Adrenal gland (tissue), 5 donors: ENCODE results near the gene SWI5.

Experiments used
- POLR2A ChIP-seq, 2 donors: fragments of 450-650 bp; IDR thresholded peaks; one replicate each; pipeline ENCODE4 v1.6.1; 2017; ENCODE audit warnings: antibody characterized with exemption in 2 of 2, mild to moderate bottlenecking in 2 of 2, moderate library complexity in 1 of 2
- TF ChIP-seq, protein P1 (sequence below), 6 experiments: fragments of 450-650 bp in 4 of 6; fragments of 200-600 bp in 2 of 6; sonication (generic) in 1 of 6; IDR thresholded peaks; 1 replicate in 5 of 6; 2 replicates in 1 of 6; pipeline versions ENCODE4 v1.5.1 to v1.8.0; 2016 to 2021; ENCODE audit warnings: antibody characterized with exemption in 6 of 6, mild to moderate bottlenecking in 2 of 6, moderate library complexity in 1 of 6
- donor health status: DM: no; HTN: no; CAD: no.

DNA sequence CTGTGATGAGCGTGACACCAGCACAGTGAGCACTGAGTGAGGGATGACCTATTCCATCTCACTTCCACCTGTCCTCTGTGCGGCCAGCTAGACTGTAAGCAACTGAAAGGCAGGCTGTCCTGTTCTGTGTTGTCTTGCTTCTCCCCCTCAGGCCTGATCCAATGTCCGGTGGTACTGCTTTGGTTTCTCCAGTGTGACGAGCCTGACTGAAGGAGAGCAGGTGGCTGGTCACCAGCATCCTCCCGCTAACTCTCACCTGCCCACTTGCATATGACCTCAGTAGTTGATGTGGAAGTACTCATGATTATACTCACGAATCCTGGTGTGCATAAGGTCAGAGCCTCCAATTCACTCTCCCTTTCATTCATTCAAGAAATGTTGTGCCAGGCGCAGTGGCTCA is 61.9 kb downstream of the SWI5 start:
- TF ChIP-seq, protein P1, sequence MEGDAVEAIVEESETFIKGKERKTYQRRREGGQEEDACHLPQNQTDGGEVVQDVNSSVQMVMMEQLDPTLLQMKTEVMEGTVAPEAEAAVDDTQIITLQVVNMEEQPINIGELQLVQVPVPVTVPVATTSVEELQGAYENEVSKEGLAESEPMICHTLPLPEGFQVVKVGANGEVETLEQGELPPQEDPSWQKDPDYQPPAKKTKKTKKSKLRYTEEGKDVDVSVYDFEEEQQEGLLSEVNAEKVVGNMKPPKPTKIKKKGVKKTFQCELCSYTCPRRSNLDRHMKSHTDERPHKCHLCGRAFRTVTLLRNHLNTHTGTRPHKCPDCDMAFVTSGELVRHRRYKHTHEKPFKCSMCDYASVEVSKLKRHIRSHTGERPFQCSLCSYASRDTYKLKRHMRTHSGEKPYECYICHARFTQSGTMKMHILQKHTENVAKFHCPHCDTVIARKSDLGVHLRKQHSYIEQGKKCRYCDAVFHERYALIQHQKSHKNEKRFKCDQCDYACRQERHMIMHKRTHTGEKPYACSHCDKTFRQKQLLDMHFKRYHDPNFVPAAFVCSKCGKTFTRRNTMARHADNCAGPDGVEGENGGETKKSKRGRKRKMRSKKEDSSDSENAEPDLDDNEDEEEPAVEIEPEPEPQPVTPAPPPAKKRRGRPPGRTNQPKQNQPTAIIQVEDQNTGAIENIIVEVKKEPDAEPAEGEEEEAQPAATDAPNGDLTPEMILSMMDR (IDR thresholded peaks at IDR 0.05): no peak
- TF ChIP-seq POLR2A (IDR thresholded peaks at IDR 0.05): no peak
